Keratinocyte (primary cell): ENCODE measurements around the gene FOXP4. TPM values are rescaled to one million over a fixed set of nuclear protein-coding genes. Genes with fewer than 3 reads are reported as not detected.

Source experiments
- DNase-seq: peaks from one replicate; pipeline ENCODE4 v3.0.0-alpha.2; 2011; ENCODE audit warnings: low read depth, missing footprints, low spot score
- FAIRE-seq: peaks from 2 replicates; lab custom pipeline; 2011; peaks lifted over from hg19 to GRCh38; lab: Jason Lieb, UNC
- H2AFZ ChIP-seq: 2 replicates; pipeline ENCODE4 v1.6.0; 2012; ENCODE audit warnings: low read length, control low read depth, inconsistent platforms; ENCODE audit not compliant: control insufficient read depth
- H3K27ac ChIP-seq: 2 replicates; pipeline ENCODE4 v1.5.1; 2011; ENCODE audit warnings: low read length; ENCODE audit not compliant: control insufficient read depth, insufficient read depth
- H3K27me3 ChIP-seq: 3 replicates; pipeline ENCODE4 v1.6.0; 2011; ENCODE audit warnings: low read length; ENCODE audit not compliant: control insufficient read depth, insufficient read depth; ENCODE audit errors: extremely low read depth
- H3K36me3 ChIP-seq, 2 experiments: 2 replicates in 1 of 2; 3 replicates in 1 of 2; pipeline ENCODE4 v1.5.1; 2011; ENCODE audit warnings: low read length in 2 of 2, mild to moderate bottlenecking in 1 of 2; ENCODE audit not compliant: control insufficient read depth in 2 of 2, insufficient read depth in 2 of 2; ENCODE audit errors: extremely low read depth in 1 of 2
- H3K4me1 ChIP-seq: 3 replicates; pipeline ENCODE4 v1.5.1; 2011; ENCODE audit warnings: low read length; ENCODE audit not compliant: control insufficient read depth, insufficient read depth; ENCODE audit errors: extremely low read depth
- H3K4me2 ChIP-seq: 3 replicates; pipeline ENCODE4 v1.6.0; 2011; ENCODE audit warnings: low read depth, low read length; ENCODE audit not compliant: control insufficient read depth, insufficient read depth; ENCODE audit errors: extremely low read depth
- H3K4me3 ChIP-seq, 3 experiments: fragments of 200-600 bp in 1 of 3; sonication (generic) in 1 of 3; 2 replicates in 2 of 3; 3 replicates in 1 of 3; pipeline ENCODE4 v1.5.1; 2011 to 2016; ENCODE audit warnings: low read length in 3 of 3, mild to moderate bottlenecking in 3 of 3, control low read depth in 2 of 3, inconsistent platforms in 1 of 3, low read depth in 1 of 3, mixed read lengths in 1 of 3, mixed run types in 1 of 3, moderate library complexity in 1 of 3; ENCODE audit not compliant: control insufficient read depth in 2 of 3, insufficient read depth in 2 of 3; ENCODE audit errors: extremely low read depth in 1 of 3
- H3K79me2 ChIP-seq: 2 replicates; pipeline ENCODE4 v1.6.0; 2012; ENCODE audit warnings: low read length; ENCODE audit not compliant: control insufficient read depth, insufficient read depth
- H3K9ac ChIP-seq: 3 replicates; pipeline ENCODE4 v1.6.0; 2011; ENCODE audit warnings: low read length; ENCODE audit not compliant: control insufficient read depth, insufficient read depth; ENCODE audit errors: extremely low read depth
- H3K9me1 ChIP-seq: 3 replicates; pipeline ENCODE4 v1.6.0; 2011; ENCODE audit warnings: low read length; ENCODE audit not compliant: control insufficient read depth, insufficient read depth; ENCODE audit errors: extremely low read depth
- H3K9me3 ChIP-seq: 2 replicates; pipeline ENCODE4 v1.5.1; 2012; ENCODE audit warnings: low read depth, low read length; ENCODE audit not compliant: control insufficient read depth
- H4K20me1 ChIP-seq: 3 replicates; pipeline ENCODE4 v1.6.0; 2011; ENCODE audit warnings: low read length; ENCODE audit not compliant: control insufficient read depth, insufficient read depth; ENCODE audit errors: extremely low read depth
- CTCF ChIP-seq, 3 experiments: IDR thresholded peaks in 1 of 3; conservative IDR thresholded peaks in 1 of 3; optimal IDR thresholded peaks in 1 of 3; 2 replicates in 2 of 3; 3 replicates in 1 of 3; pipeline versions ENCODE3 to v1.5.1; 2011; ENCODE audit warnings: low read length in 3 of 3, mild to moderate bottlenecking in 3 of 3, moderate library complexity in 2 of 3, control low read depth in 1 of 3, inconsistent platforms in 1 of 3; ENCODE audit not compliant: insufficient read depth in 2 of 3; ENCODE audit errors: extremely low read depth in 1 of 3
- EZH2 ChIP-seq: IDR thresholded peaks from one replicate; pipeline ENCODE4 v1.6.1; 2012; ENCODE audit warnings: inconsistent platforms, mild to moderate bottlenecking, low read length, moderate library complexity
- dilution Hi-C: fragments of 300-500 bp; cut with MboI; formaldehyde crosslinking; loops from one replicate; pipeline ENCODE4 v1.7.0; 2020; ENCODE audit warnings: low sequenced_read_pairs; ENCODE audit not compliant: extremely low pct_ligation_motif_present
- polyA plus RNA-seq, 5 experiments: library from polyadenylated mRNA; depleted of rRNA in 3 of 5; stranded (reverse) in 3 of 5; stranded (forward) in 1 of 5; unstranded in 1 of 5; fragments of >200 nt; gene quantifications; 1 replicate in 1 of 5; 2 replicates in 3 of 5; 3 replicates in 1 of 5; pipeline versions ENCODE4 v1.2.1 to v1.2.3, GENCODE V29; 2011 to 2012; ENCODE audit warnings: missing spikeins in 2 of 5, low read depth in 1 of 5, low replicate concordance in 1 of 5

The FOXP4 gene
- polyA plus RNA-seq, 1 donor (not counting 4 experiments of a cell fraction or from before 2014, with no cell fraction given): 1.1 TPM

GRCh38 chr6:41624621-41625380, 78.6 kb downstream of the FOXP4 start:
- TF ChIP-seq EZH2 (no peak), CTCF (optimal IDR thresholded peaks at IDR 0.05 in 1 of 3, IDR thresholded peaks at IDR 0.05 in 1 of 3, conservative IDR thresholded peaks at IDR 0.05 in 1 of 3; ENCODE audit: extremely low read depth in 1 of 3, insufficient read depth in 2 of 3, low read length in 3 of 3) (no peak)
- H3K9me1 ChIP-seq: no peaks in the 10 kb centered on the region
- peak overlapping the region; percentile 79 for H3K27ac ChIP-seq
- no peaks in the 10 kb centered on the region for H3K27me3 ChIP-seq
- H2AFZ ChIP-seq: no peak overlapping the region
- H3K9me3 ChIP-seq: peaks cover 2% of the 10 kb centered on the region
- peak overlapping the region; percentile 42 for H3K4me2 ChIP-seq
- H3K4me3 ChIP-seq: no peak overlapping the region
- H3K79me2 ChIP-seq: no peaks in the 10 kb centered on the region
- H4K20me1 ChIP-seq: no peaks in the 10 kb centered on the region
- no peaks in the 10 kb centered on the region for H3K36me3 ChIP-seq
- FAIRE-seq: no peak
- dilution Hi-C loops: no loop called here
- peaks cover 47% of the 10 kb centered on the region for H3K4me1 ChIP-seq
- H3K9ac ChIP-seq: no peak overlapping the region
- no peak for DNase-seq

- Histone ChIP-seq H3K9me3 (peaks cover 2% of the 10 kb centered on the region), H3K9ac (no peak overlapping the region), H3K27me3 (no peaks in the 10 kb centered on the region), H3K27ac (peak overlapping the region; percentile 79), H3K4me1 (peaks cover 47% of the 10 kb centered on the region), H2AFZ (no peak overlapping the region), H3K4me2 (peak overlapping the region; percentile 42), H3K4me3 (no peak overlapping the region), H3K79me2 (no peaks in the 10 kb centered on the region), H4K20me1 (no peaks in the 10 kb centered on the region), H3K36me3 (no peaks in the 10 kb centered on the region), H3K9me1 (no peaks in the 10 kb centered on the region)
- dilution Hi-C loops: no loop called here
- FAIRE-seq (peak; percentile 92), DNase-seq (peak; percentile 85)
- TF ChIP-seq EZH2: no peak
- no peak for TF ChIP-seq CTCF (optimal IDR thresholded peaks at IDR 0.05 in 1 of 3, IDR thresholded peaks at IDR 0.05 in 1 of 3, conservative IDR thresholded peaks at IDR 0.05 in 1 of 3; ENCODE audit: extremely low read depth in 1 of 3, insufficient read depth in 2 of 3, low read length in 3 of 3)
These were observed 79.3 kb downstream of the FOXP4 start for GRCh38 chr6:41625442-41625841.
